B cell (primary cell): ENCODE results near the gene MYOF. TPM values are rescaled to one million over a fixed set of nuclear protein-coding genes. Genes with fewer than 3 reads are reported as not detected.
A peak's percentile ranks its signal among the peaks of the same experiment; 100 is the strongest.

ENCODE experiments used
- ATAC-seq: fragments of 200-7000 bp; cut with Tn5 transposase; one replicate; pipeline ENCODE4 v1.10.0; 2021; ENCODE audit warnings: low read depth, mild to moderate bottlenecking, moderate number of reproducible peaks, moderate library complexity
- CTCF ChIA-PET: fragments of 350-600 bp; sonication (Branson Sonifier 250); formaldehyde crosslinking; loops from one replicate; lab custom pipeline; 2021; ENCODE audit warnings: antibody characterized with exemption, inconsistent platforms; lab: Charles Lee
- POLR2A ChIA-PET: fragments of 350-600 bp; sonication (Branson Sonifier 250); formaldehyde crosslinking; loops from one replicate; lab custom pipeline; 2021; ENCODE audit warnings: antibody characterized with exemption; lab: Charles Lee
- DNase-seq: peaks from one replicate; pipeline ENCODE4 v3.0.0; 2013
- H2AFZ ChIP-seq: 2 replicates; pipeline ENCODE4 v1.6.1; 2012; ENCODE audit warnings: mild to moderate bottlenecking, low read depth, low read length; ENCODE audit not compliant: insufficient read depth, poor library complexity, severe bottlenecking
- H3K27ac ChIP-seq, 2 donors: 1 replicate in 1 of 2; 2 replicates in 1 of 2; pipeline ENCODE4 v1.5.1; 2012 to 2013; ENCODE audit warnings: low read length in 2 of 2, mild to moderate bottlenecking in 2 of 2, moderate library complexity in 1 of 2
- H3K27me3 ChIP-seq, 4 experiments: fragments of 200-600 bp in 1 of 4; sonication (generic) in 1 of 4; replicated peaks in 1 of 4; 1 replicate in 2 of 4; 2 replicates in 2 of 4; pipeline versions ENCODE4 v1.6.1 to v1.7.0; 2013 to 2016; ENCODE audit warnings: low read length in 3 of 4, mild to moderate bottlenecking in 2 of 4, mixed read lengths in 1 of 4, moderate library complexity in 1 of 4; ENCODE audit not compliant: insufficient read depth in 4 of 4, control insufficient read depth in 3 of 4; ENCODE audit errors: control extremely low read depth in 1 of 4
- H3K36me3 ChIP-seq, 2 experiments: replicated peaks in 1 of 2; 1 replicate in 1 of 2; 2 replicates in 1 of 2; pipeline versions ENCODE4 v1.6.1 to v1.7.1; 2013; ENCODE audit warnings: low read length in 1 of 2; ENCODE audit not compliant: insufficient read depth in 2 of 2, control insufficient read depth in 1 of 2; ENCODE audit errors: control extremely low read depth in 1 of 2, extremely low read depth in 1 of 2
- H3K4me1 ChIP-seq, 2 donors: fragments of 200-600 bp in 1 of 2; sonication (generic) in 1 of 2; 1 replicate in 1 of 2; 2 replicates in 1 of 2; pipeline versions ENCODE4 v1.5.1 to v1.6.1; 2013 to 2017; ENCODE audit warnings: low read length in 2 of 2; ENCODE audit not compliant: control insufficient read depth in 2 of 2, insufficient read depth in 2 of 2
- H3K4me2 ChIP-seq: replicated peaks from 2 replicates; pipeline ENCODE3; 2012; ENCODE audit warnings: mild to moderate bottlenecking, low read depth, low read length; ENCODE audit not compliant: poor library complexity, severe bottlenecking
- H3K4me3 ChIP-seq, 5 experiments: fragments of 200-600 bp in 1 of 5; sonication (generic) in 1 of 5; 1 replicate in 3 of 5; 2 replicates in 2 of 5; pipeline versions ENCODE4 v1.5.1 to v1.7.0; 2011 to 2016; ENCODE audit warnings: low read length in 4 of 5, mild to moderate bottlenecking in 4 of 5, low read depth in 2 of 5, control low read depth in 1 of 5, moderate library complexity in 1 of 5; ENCODE audit not compliant: insufficient read depth in 1 of 5; ENCODE audit errors: control extremely low read depth in 1 of 5, extremely low read depth in 1 of 5
- H3K79me2 ChIP-seq: fragments of 200-600 bp; sonication (generic); one replicate; pipeline ENCODE4 v1.6.0; 2016; ENCODE audit warnings: low read length; ENCODE audit not compliant: control insufficient read depth, insufficient read depth
- H3K9ac ChIP-seq: fragments of 200-600 bp; sonication (generic); 2 replicates; pipeline ENCODE4 v1.6.1; 2017; ENCODE audit warnings: mild to moderate bottlenecking, low read length, moderate library complexity
- H3K9me3 ChIP-seq, 3 donors: one replicate each; pipeline versions ENCODE4 v1.6.1 to v1.7.1; 2013; ENCODE audit warnings: low read length in 2 of 3; ENCODE audit not compliant: control insufficient read depth in 2 of 3, insufficient read depth in 1 of 3; ENCODE audit errors: control extremely low read depth in 1 of 3
- H4K20me1 ChIP-seq: 2 replicates; pipeline ENCODE4 v1.6.0; 2012; ENCODE audit warnings: mild to moderate bottlenecking, low read length; ENCODE audit not compliant: insufficient read depth, control insufficient read depth, poor library complexity, severe bottlenecking
- H3K27ac Mint-ChIP-seq: one replicate; pipeline ENCODE4 v1.8.0; 2021; ENCODE audit warnings: mixed read lengths
- H3K27me3 Mint-ChIP-seq: one replicate; pipeline ENCODE4 v1.8.0; 2021; ENCODE audit warnings: mixed read lengths
- H3K4me1 Mint-ChIP-seq: one replicate; pipeline ENCODE4 v1.8.0; 2021; ENCODE audit warnings: mixed read lengths
- H3K4me3 Mint-ChIP-seq: one replicate; pipeline ENCODE4 v1.8.0; 2021; ENCODE audit warnings: mixed read lengths
- H3K9me3 Mint-ChIP-seq: one replicate; pipeline ENCODE4 v1.8.0; 2022; ENCODE audit warnings: mixed read lengths; ENCODE audit not compliant: insufficient read depth
- EZH2 ChIP-seq: IDR thresholded peaks from 2 replicates; pipeline ENCODE4 v1.6.1; 2012; ENCODE audit warnings: borderline replicate concordance, low read depth, mild to moderate bottlenecking, moderate library complexity, low read length; ENCODE audit not compliant: insufficient read depth, poor library complexity, severe bottlenecking
- WGBS: methylation state at CpG from one replicate; pipeline ENCODE4 v1.1.5; 2013; ENCODE audit warnings: missing lambda C conversion rate; ENCODE audit not compliant: insufficient coverage; 5-methylcytosine and 5-hydroxymethylcytosine counted together
- intact Hi-C: fragments of 100-400 bp; cut with micrococcal nuclease; formaldehyde crosslinking; loops from one replicate; pipeline ENCODE4 v1.10.0; 2022
- polyA plus RNA-seq: library from polyadenylated mRNA; depleted of rRNA; stranded (reverse); fragments of >200 nt; gene quantifications from 2 replicates; pipeline ENCODE4 v1.2.3, GENCODE V29; 2012
- total RNA-seq, 2 donors: library from RNA; stranded (reverse); fragments of 120-200 nt in 1 of 2; gene quantifications; 1 replicate in 1 of 2; 2 replicates in 1 of 2; pipeline versions ENCODE4 v1.2.3 to v1.2.4, GENCODE V29; 2013 to 2022
- TF ChIP-seq, protein P1 (sequence below): fragments of 200-600 bp; IDR thresholded peaks from one replicate; pipeline ENCODE4 v1.8.0; 2022; ENCODE audit warnings: antibody characterized with exemption, mild to moderate bottlenecking

Gene MYOF
- total and polyA plus RNA-seq, 2 donors (not counting 1 experiment from before 2014, with no cell fraction given): 0.07 to 0.18 TPM

- no peaks in the 10 kb centered on the region for H4K20me1 ChIP-seq
- WGBS: no CpG with 5 or more reads among the region's 6 CpGs
- H3K9me3 Mint-ChIP-seq: no peaks in the 10 kb centered on the region
- no peaks in the 10 kb centered on the region for H3K9me3 ChIP-seq
- no peak overlapping the region for H3K9ac ChIP-seq
- intact Hi-C loops: loop anchor here (2.0 to 10.0 kb wide), 4 partner anchors 238 to 438 kb away; no protein-coding TSS in a partner anchor
- no peak overlapping the region for H3K27ac ChIP-seq
- H3K4me3 ChIP-seq: no peak overlapping the region
- H3K4me2 ChIP-seq: no peak overlapping the region
- no peaks in the 10 kb centered on the region for H3K79me2 ChIP-seq
- peaks cover 0 to 4% (median 0%) of the 10 kb centered on the region in 4 experiments for H3K27me3 ChIP-seq
- no peak for ATAC-seq
- ChIA-PET CTCF (interaction anchor here (0.6 to 3.3 kb wide), 25 partner anchors 9 to 743 kb away, joined by 3 to 19 read pairs (median 3); partner anchors contain the start of gene MYOF), POLR2A (no interaction called here)
- no peaks in the 10 kb centered on the region for H3K4me1 Mint-ChIP-seq
- no peak for TF ChIP-seq EZH2
- TF ChIP-seq, protein P1, sequence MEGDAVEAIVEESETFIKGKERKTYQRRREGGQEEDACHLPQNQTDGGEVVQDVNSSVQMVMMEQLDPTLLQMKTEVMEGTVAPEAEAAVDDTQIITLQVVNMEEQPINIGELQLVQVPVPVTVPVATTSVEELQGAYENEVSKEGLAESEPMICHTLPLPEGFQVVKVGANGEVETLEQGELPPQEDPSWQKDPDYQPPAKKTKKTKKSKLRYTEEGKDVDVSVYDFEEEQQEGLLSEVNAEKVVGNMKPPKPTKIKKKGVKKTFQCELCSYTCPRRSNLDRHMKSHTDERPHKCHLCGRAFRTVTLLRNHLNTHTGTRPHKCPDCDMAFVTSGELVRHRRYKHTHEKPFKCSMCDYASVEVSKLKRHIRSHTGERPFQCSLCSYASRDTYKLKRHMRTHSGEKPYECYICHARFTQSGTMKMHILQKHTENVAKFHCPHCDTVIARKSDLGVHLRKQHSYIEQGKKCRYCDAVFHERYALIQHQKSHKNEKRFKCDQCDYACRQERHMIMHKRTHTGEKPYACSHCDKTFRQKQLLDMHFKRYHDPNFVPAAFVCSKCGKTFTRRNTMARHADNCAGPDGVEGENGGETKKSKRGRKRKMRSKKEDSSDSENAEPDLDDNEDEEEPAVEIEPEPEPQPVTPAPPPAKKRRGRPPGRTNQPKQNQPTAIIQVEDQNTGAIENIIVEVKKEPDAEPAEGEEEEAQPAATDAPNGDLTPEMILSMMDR: peak; percentile 84
- no peak overlapping the region for H2AFZ ChIP-seq
- peaks cover 17% of the 10 kb centered on the region for H3K27me3 Mint-ChIP-seq
- H3K36me3 ChIP-seq: no peaks in the 10 kb centered on the region
- H3K27ac Mint-ChIP-seq: no peak overlapping the region
- no peak overlapping the region for H3K4me3 Mint-ChIP-seq
- H3K4me1 ChIP-seq: no peaks in the 10 kb centered on the region
- DNase-seq: peak; percentile 57
Observed at GRCh38 chr10:93352638-93353383, 129.3 kb downstream of the MYOF start.

GRCh38 chr10:93346694-93347093 lies 135.4 kb downstream of the MYOF start:
- Histone ChIP-seq H2AFZ (no peak overlapping the region), H3K4me2 (no peak overlapping the region), H3K79me2 (no peaks in the 10 kb centered on the region), H3K9me3 (no peaks in the 10 kb centered on the region), H3K36me3 (no peaks in the 10 kb centered on the region), H3K27ac (no peak overlapping the region), H4K20me1 (no peaks in the 10 kb centered on the region), H3K27me3 (no peaks in the 10 kb centered on the region), H3K9ac (no peak overlapping the region), H3K4me3 (no peak overlapping the region), H3K4me1 (no peaks in the 10 kb centered on the region)
- Mint-ChIP-seq H3K4me3 (no peak overlapping the region), H3K4me1 (no peaks in the 10 kb centered on the region), H3K27me3 (peaks cover 17% of the 10 kb centered on the region), H3K27ac (no peak overlapping the region), H3K9me3 (no peaks in the 10 kb centered on the region)
- ChIA-PET POLR2A (no interaction called here), CTCF (interaction anchor here (1.1 kb wide), 1 partner anchor 341 kb away, joined by 3 read pairs; no protein-coding TSS in a partner anchor)
- TF ChIP-seq EZH2: no peak
- TF ChIP-seq, protein P1: no peak
- DNase-seq: no peak
- ATAC-seq: no peak
- WGBS: 0% methylated on average over 2 of the region's 4 CpGs
- intact Hi-C loops: no loop called here
